ENCODE measurements around the gene DNAJB1.

DNA sequence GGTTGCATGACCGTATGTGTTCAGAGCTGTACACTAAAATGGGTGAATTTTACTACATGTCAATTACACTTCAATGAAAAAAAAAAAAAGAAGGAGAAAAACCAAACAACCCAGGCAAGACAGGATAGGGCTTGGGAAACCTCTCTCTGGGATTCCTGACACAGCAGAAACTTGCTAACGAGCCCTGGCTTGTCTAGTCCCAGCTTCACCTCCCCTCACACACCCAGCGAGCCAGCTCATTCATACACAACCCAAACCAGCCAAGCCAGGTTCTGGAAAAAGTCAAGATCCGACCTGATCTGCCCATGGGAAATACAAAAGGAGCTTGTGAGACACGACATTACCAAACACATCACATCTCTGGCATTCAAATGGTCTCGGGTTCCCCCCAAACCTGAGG lies 7.5 kb upstream of the DNAJB1 start:
- no peak for TF ChIP-seq CTCF (optimal IDR thresholded peaks at IDR 0.05 in 1 of 3, IDR thresholded peaks at IDR 0.05 in 1 of 3, conservative IDR thresholded peaks at IDR 0.05 in 1 of 3; ENCODE audit: extremely low read depth in 1 of 3, insufficient read depth in 2 of 3, low read length in 3 of 3)
- TF ChIP-seq EZH2 (IDR thresholded peaks at IDR 0.05; ENCODE audit: low read length), result no peak

Data from keratinocyte (primary cell).